ENCODE results near the gene ELMO1. TPM values are rescaled to one million over a fixed set of nuclear protein-coding genes. Genes with fewer than 3 reads are reported as not detected.

The ELMO1 gene
- total and polyA plus RNA-seq, 10 of the 15 experiments (the other 5 are each of a cell fraction or from before 2014, with no cell fraction given): 22.6 to 85.9 (median 56.6) TPM

GRCh38 chr7:37304921-37305320 is 143.7 kb downstream of the ELMO1 start:
- FAIRE-seq: no peak
- WGBS (ENCODE audit: insufficient coverage, insufficient replicate concordance, low lambda C conversion rate, missing lambda C conversion rate): 95% methylated on average over 3 of the region's 3 CpGs
- H3K27me3 ChIP-seq (replicated peaks in 1 of 2; ENCODE audit: control insufficient read depth in 2 of 2, insufficient read depth in 2 of 2, low read length in 1 of 2): no peaks in the 10 kb centered on the region
- H3K79me2 ChIP-seq (ENCODE audit: control insufficient read depth, insufficient read depth, low read length): no peaks in the 10 kb centered on the region; the same call in 1 of the 2 replicates
- H3K4me3 ChIP-seq: no peak overlapping the region
- H3K4me1 ChIP-seq (ENCODE audit: control insufficient read depth, insufficient read depth, low read length): 0 out of 2 replicates have a peak, but pooled peaks cover under 1% of the 10 kb centered on the region
- intact Hi-C loops (cut with micrococcal nuclease; ENCODE audit: unreplicated experiment) (no loop called here), in situ Hi-C loops (cut with MboI) (no loop called here)
- BruUV-seq (replicated peaks): TSS peak; percentile 19
- peaks cover 7 to 13% of the 10 kb centered on the region in 2 experiments for H3K36me3 ChIP-seq (ENCODE audit: control insufficient read depth in 2 of 2, insufficient read depth in 2 of 2, low read length in 1 of 2)
- no peak overlapping the region for H3K27ac ChIP-seq (ENCODE audit: control insufficient read depth, insufficient read depth)
- no peak overlapping the region for H2AFZ ChIP-seq (ENCODE audit: control insufficient read depth, low read depth, low read length)
- no peak overlapping the region for H3K9ac ChIP-seq (ENCODE audit: control insufficient read depth, insufficient read depth, low read length)
- no peak for DNase-seq (ENCODE audit: low read depth, low spot score)
- ChIA-PET SMC1A (ENCODE audit: uncharacterized antibody, unreplicated experiment) (no interaction called here), CTCF (interaction anchor here (0.7 kb wide), 1 partner anchor 38 kb away, joined by 3 read pairs; no protein-coding TSS in a partner anchor), RAD21 (ENCODE audit: unreplicated experiment) (no interaction called here), POLR2A (no interaction called here)
- H3K4me2 ChIP-seq (ENCODE audit: control insufficient read depth, insufficient read depth): no peak overlapping the region
- peaks cover 2% of the 10 kb centered on the region; the same call in 1 of the 3 replicates for H3K9me3 ChIP-seq (replicated peaks; ENCODE audit: control insufficient read depth, insufficient read depth, low read length)
- no peak for ATAC-seq
- H4K20me1 ChIP-seq (ENCODE audit: control insufficient read depth, insufficient read depth): no peaks in the 10 kb centered on the region
- TF ChIP-seq TAF1 (IDR thresholded peaks at IDR 0.05; ENCODE audit: borderline replicate concordance, low read depth, low read length): no peak
- no peak for TF ChIP-seq NBN (IDR thresholded peaks at IDR 0.05)
- no peak for TF ChIP-seq FOXK2 (IDR thresholded peaks at IDR 0.05)
- TF ChIP-seq NFIC (IDR thresholded peaks at IDR 0.05; ENCODE audit: low read depth, low read length): no peak
- no peak for TF ChIP-seq KLF5 (IDR thresholded peaks at IDR 0.05; ENCODE audit: partially characterized antibody)
- no peak for TF ChIP-seq BCL3 (IDR thresholded peaks at IDR 0.05; ENCODE audit: borderline replicate concordance, insufficient read depth, low read depth, low read length, poor library complexity, severe bottlenecking)
- no peak for TF ChIP-seq NFYB (IDR thresholded peaks at IDR 0.05; ENCODE audit: insufficient read depth, low read depth, low read length)
- no peak for TF ChIP-seq EZH2 (IDR thresholded peaks at IDR 0.05; ENCODE audit: borderline replicate concordance, control insufficient read depth, low read depth, low read length)
- TF ChIP-seq MTA2 (IDR thresholded peaks at IDR 0.05; ENCODE audit: low read depth): no peak
- TF ChIP-seq MEF2A (IDR thresholded peaks at IDR 0.05; ENCODE audit: insufficient read depth, low read depth, low read length): no peak
- TF ChIP-seq PRDM15 (CRISPR knock-in tag; IDR thresholded peaks at IDR 0.05): no peak
- no peak for TF ChIP-seq TCF12 (IDR thresholded peaks at IDR 0.05; ENCODE audit: low read depth, low read length)
- TF ChIP-seq ZSCAN29 (IDR thresholded peaks at IDR 0.05): no peak
- no peak for TF ChIP-seq IRF3 (IDR thresholded peaks at IDR 0.05)

All from GM12878 (cell line).